Measurements from ENCODE around the gene LMBR1L.
"Not testable (repeated sequence)": the region's sequence is repeated elsewhere in the genome, so short reads cannot be mapped to it uniquely, and the experiment has no call there.

Gene LMBR1L

GRCh38 chr12:49086116-49086515, 24.5 kb downstream of the LMBR1L start:
- no peak for DNase-seq (ENCODE audit: low read depth in 2 of 2)

- no peak for DNase-seq (ENCODE audit: low read depth in 2 of 2)
These were observed 26.2 kb downstream of the LMBR1L start for GRCh38 chr12:49084438-49084837.

GRCh38 chr12:49079793-49080192, 30.9 kb downstream of the LMBR1L start:
- no peak for DNase-seq (ENCODE audit: low read depth in 2 of 2)

- no peak for DNase-seq (ENCODE audit: low read depth in 2 of 2)
These were observed 39.7 kb downstream of the LMBR1L start for GRCh38 chr12:49070971-49071370.

- peak; percentile 96 to 99 for DNase-seq (ENCODE audit: low read depth in 2 of 2)
These were observed 40.9 kb downstream of the LMBR1L start, which contains the start of gene RHEBL1 for GRCh38 chr12:49069507-49070346. RHEBL1 (minus strand) TSS chr12:49069979; CDS start chr12:49069785, 194 bp downstream.

- no peak for DNase-seq (ENCODE audit: low read depth in 2 of 2)
These were observed 41.7 kb downstream of the LMBR1L start for GRCh38 chr12:49068879-49069506.

- no peak for DNase-seq (ENCODE audit: low read depth in 2 of 2)
These were observed 44.5 kb downstream of the LMBR1L start for GRCh38 chr12:49066120-49066519.

- DNase-seq (ENCODE audit: low read depth in 2 of 2) = no peak
These were observed 45.9 kb downstream of the LMBR1L start for GRCh38 chr12:49064767-49065152.

- DNase-seq (ENCODE audit: low read depth in 2 of 2) = not testable (repeated sequence)
These were observed 48.7 kb downstream of the LMBR1L start for GRCh38 chr12:49061916-49062315.

GRCh38 chr12:49061157-49061650, 49.4 kb downstream of the LMBR1L start:
- DNase-seq (ENCODE audit: low read depth in 2 of 2) = peak in 1 of 2 donors; percentile 16

- peak; percentile 77 to 80 for DNase-seq (ENCODE audit: low read depth in 2 of 2)
These were observed 50.1 kb downstream of the LMBR1L start, which contains the start of gene KMT2D for GRCh38 chr12:49060237-49061156. KMT2D (minus strand) TSS chr12:49060794; CDS start chr12:49055324, 5,470 bp downstream.

GRCh38 chr12:49059299-49060171, 51.1 kb downstream of the LMBR1L start:
- DNase-seq (ENCODE audit: low read depth in 2 of 2) = no peak

GRCh38 chr12:49059045-49059298, 51.7 kb downstream of the LMBR1L start:
- DNase-seq (ENCODE audit: low read depth in 2 of 2) = no peak

GRCh38 chr12:49058366-49059044, 52.1 kb downstream of the LMBR1L start:
- no peak for DNase-seq (ENCODE audit: low read depth in 2 of 2)

GRCh38 chr12:49057888-49058287, 52.8 kb downstream of the LMBR1L start:
- DNase-seq (ENCODE audit: low read depth in 2 of 2) = no peak

GRCh38 chr12:49055978-49056754, 54.5 kb downstream of the LMBR1L start:
- DNase-seq (ENCODE audit: low read depth in 2 of 2) = peak in 1 of 2 donors; percentile 16

- DNase-seq (ENCODE audit: low read depth in 2 of 2) = no peak
These were observed 55.6 kb downstream of the LMBR1L start for GRCh38 chr12:49055092-49055491.

- DNase-seq (ENCODE audit: low read depth in 2 of 2) = no peak
These were observed 56.1 kb downstream of the LMBR1L start for GRCh38 chr12:49054524-49054923.

- DNase-seq (ENCODE audit: low read depth in 2 of 2) = no peak
These were observed 56.6 kb downstream of the LMBR1L start for GRCh38 chr12:49054096-49054495.
